Measurements from ENCODE around the gene TCF3.
A peak's percentile ranks its signal among the peaks of the same experiment; 100 is the strongest.

TCF3 gene

GRCh38 chr19:1591421-1592023 is 60.9 kb downstream of the TCF3 start:
- Mint-ChIP-seq H3K4me3 (peak overlapping the region; percentile 98), H3K27me3 (ENCODE audit: low read depth) (no peaks in the 10 kb centered on the region), H3K27ac (peak overlapping the region; percentile 91), H3K4me1 (ENCODE audit: low read depth) (peaks cover 11% of the 10 kb centered on the region), H3K9me3 (no peaks in the 10 kb centered on the region), H3K36me3 (ENCODE audit: low read depth) (peaks cover 19% of the 10 kb centered on the region)
- DNase-seq (ENCODE audit: low spot score), result no peak

GRCh38 chr19:1590641-1591397 is 61.6 kb downstream of the TCF3 start:
- Mint-ChIP-seq H3K36me3 (ENCODE audit: low read depth) (peaks cover 20% of the 10 kb centered on the region), H3K4me1 (ENCODE audit: low read depth) (peaks cover 11% of the 10 kb centered on the region), H3K4me3 (peak overlapping the region; percentile 98), H3K27ac (peak overlapping the region; percentile 91), H3K9me3 (no peaks in the 10 kb centered on the region), H3K27me3 (ENCODE audit: low read depth) (no peaks in the 10 kb centered on the region)
- DNase-seq (ENCODE audit: low spot score), result peak; percentile 37

- Mint-ChIP-seq H3K27me3 (ENCODE audit: low read depth) (no peaks in the 10 kb centered on the region), H3K4me1 (ENCODE audit: low read depth) (peaks cover 11% of the 10 kb centered on the region), H3K9me3 (no peaks in the 10 kb centered on the region), H3K4me3 (no peak overlapping the region), H3K36me3 (ENCODE audit: low read depth) (peaks cover 23% of the 10 kb centered on the region), H3K27ac (no peak overlapping the region)
- DNase-seq (ENCODE audit: low spot score), result no peak
These were observed 64.5 kb downstream of the TCF3 start for GRCh38 chr19:1587872-1588271.

- Mint-ChIP-seq H3K27ac (no peak overlapping the region), H3K36me3 (ENCODE audit: low read depth) (peaks cover 24% of the 10 kb centered on the region), H3K4me3 (no peak overlapping the region), H3K4me1 (ENCODE audit: low read depth) (peaks cover 1% of the 10 kb centered on the region), H3K27me3 (ENCODE audit: low read depth) (no peaks in the 10 kb centered on the region), H3K9me3 (no peaks in the 10 kb centered on the region)
- no peak for DNase-seq (ENCODE audit: low spot score)
These were observed 67.2 kb downstream of the TCF3 start for GRCh38 chr19:1585243-1585580.

GRCh38 chr19:1584500-1585242 is 67.7 kb downstream of the TCF3 start:
- Mint-ChIP-seq H3K4me1 (ENCODE audit: low read depth) (peaks cover 1% of the 10 kb centered on the region), H3K9me3 (no peaks in the 10 kb centered on the region), H3K27me3 (ENCODE audit: low read depth) (no peaks in the 10 kb centered on the region), H3K4me3 (no peak overlapping the region), H3K36me3 (ENCODE audit: low read depth) (peaks cover 27% of the 10 kb centered on the region), H3K27ac (no peak overlapping the region)
- no peak for DNase-seq (ENCODE audit: low spot score)

- no peak for DNase-seq (ENCODE audit: low spot score)
- Mint-ChIP-seq H3K4me3 (no peak overlapping the region), H3K27ac (no peak overlapping the region), H3K4me1 (ENCODE audit: low read depth) (no peaks in the 10 kb centered on the region), H3K36me3 (ENCODE audit: low read depth) (peaks cover 28% of the 10 kb centered on the region), H3K27me3 (ENCODE audit: low read depth) (no peaks in the 10 kb centered on the region), H3K9me3 (no peaks in the 10 kb centered on the region)
These were observed 70.2 kb downstream of the TCF3 start for GRCh38 chr19:1582201-1582600.

GRCh38 chr19:1580957-1581356 is 71.5 kb downstream of the TCF3 start:
- Mint-ChIP-seq H3K27me3 (ENCODE audit: low read depth) (no peaks in the 10 kb centered on the region), H3K9me3 (no peaks in the 10 kb centered on the region), H3K36me3 (ENCODE audit: low read depth) (peaks cover 25% of the 10 kb centered on the region), H3K27ac (no peak overlapping the region), H3K4me3 (no peak overlapping the region), H3K4me1 (ENCODE audit: low read depth) (no peaks in the 10 kb centered on the region)
- no peak for DNase-seq (ENCODE audit: low spot score)

- peaks cover 21% of the 10 kb centered on the region for H3K36me3 Mint-ChIP-seq (ENCODE audit: low read depth)
- H3K4me3 Mint-ChIP-seq, result no peak overlapping the region
- no peaks in the 10 kb centered on the region for H3K27me3 Mint-ChIP-seq (ENCODE audit: low read depth)
- no peak overlapping the region for H3K27ac Mint-ChIP-seq
- no peaks in the 10 kb centered on the region for H3K4me1 Mint-ChIP-seq (ENCODE audit: low read depth)
- no peaks in the 10 kb centered on the region for H3K9me3 Mint-ChIP-seq
- DNase-seq (ENCODE audit: low spot score), result no peak
These were observed 72.0 kb downstream of the TCF3 start for GRCh38 chr19:1580382-1580781.

GRCh38 chr19:1579222-1579621 is 73.2 kb downstream of the TCF3 start:
- DNase-seq (ENCODE audit: low spot score), result no peak
- Mint-ChIP-seq H3K4me3 (no peak overlapping the region), H3K9me3 (no peaks in the 10 kb centered on the region), H3K4me1 (ENCODE audit: low read depth) (no peaks in the 10 kb centered on the region), H3K36me3 (ENCODE audit: low read depth) (peaks cover 18% of the 10 kb centered on the region), H3K27ac (no peak overlapping the region), H3K27me3 (ENCODE audit: low read depth) (no peaks in the 10 kb centered on the region)

GRCh38 chr19:1577929-1578618 is 74.3 kb downstream of the TCF3 start:
- no peak for DNase-seq (ENCODE audit: low spot score)
- Mint-ChIP-seq H3K36me3 (ENCODE audit: low read depth) (peaks cover 20% of the 10 kb centered on the region), H3K4me3 (no peak overlapping the region), H3K27ac (no peak overlapping the region), H3K9me3 (no peaks in the 10 kb centered on the region), H3K4me1 (ENCODE audit: low read depth) (no peaks in the 10 kb centered on the region), H3K27me3 (ENCODE audit: low read depth) (no peaks in the 10 kb centered on the region)

GRCh38 chr19:1577090-1577928 is 75.1 kb downstream of the TCF3 start:
- Mint-ChIP-seq H3K4me1 (ENCODE audit: low read depth) (no peaks in the 10 kb centered on the region), H3K9me3 (no peaks in the 10 kb centered on the region)

GRCh38 chr19:1576242-1577089 is 75.9 kb downstream of the TCF3 start:
- no peaks in the 10 kb centered on the region for H3K9me3 Mint-ChIP-seq
- no peak for DNase-seq (ENCODE audit: low spot score)
- H3K27me3 Mint-ChIP-seq (ENCODE audit: low read depth), result peaks cover 1% of the 10 kb centered on the region
- H3K4me3 Mint-ChIP-seq, result no peak overlapping the region
- peaks cover 14% of the 10 kb centered on the region for H3K36me3 Mint-ChIP-seq (ENCODE audit: low read depth)
- H3K27ac Mint-ChIP-seq, result no peak overlapping the region
- H3K4me1 Mint-ChIP-seq (ENCODE audit: low read depth), result no peaks in the 10 kb centered on the region

More at GRCh38 chr19:1577090-1577928, 75.1 kb downstream of the TCF3 start:
- no peak for DNase-seq (ENCODE audit: low spot score)
- Mint-ChIP-seq H3K4me3 (no peak overlapping the region), H3K36me3 (ENCODE audit: low read depth) (peaks cover 16% of the 10 kb centered on the region), H3K27me3 (ENCODE audit: low read depth) (no peaks in the 10 kb centered on the region), H3K27ac (no peak overlapping the region)
